GM20431 (cell line): ENCODE data around the gene SLC7A7.

ENCODE experiments used
- in situ Hi-C: fragments of 300-500 bp; cut with MseI, MboI; formaldehyde crosslinking; loops from one replicate; pipeline ENCODE4 v1.15.0; 2020; ENCODE audit warnings: low sequenced_read_pairs; ENCODE audit not compliant: unreplicated experiment

Gene SLC7A7

DNA sequence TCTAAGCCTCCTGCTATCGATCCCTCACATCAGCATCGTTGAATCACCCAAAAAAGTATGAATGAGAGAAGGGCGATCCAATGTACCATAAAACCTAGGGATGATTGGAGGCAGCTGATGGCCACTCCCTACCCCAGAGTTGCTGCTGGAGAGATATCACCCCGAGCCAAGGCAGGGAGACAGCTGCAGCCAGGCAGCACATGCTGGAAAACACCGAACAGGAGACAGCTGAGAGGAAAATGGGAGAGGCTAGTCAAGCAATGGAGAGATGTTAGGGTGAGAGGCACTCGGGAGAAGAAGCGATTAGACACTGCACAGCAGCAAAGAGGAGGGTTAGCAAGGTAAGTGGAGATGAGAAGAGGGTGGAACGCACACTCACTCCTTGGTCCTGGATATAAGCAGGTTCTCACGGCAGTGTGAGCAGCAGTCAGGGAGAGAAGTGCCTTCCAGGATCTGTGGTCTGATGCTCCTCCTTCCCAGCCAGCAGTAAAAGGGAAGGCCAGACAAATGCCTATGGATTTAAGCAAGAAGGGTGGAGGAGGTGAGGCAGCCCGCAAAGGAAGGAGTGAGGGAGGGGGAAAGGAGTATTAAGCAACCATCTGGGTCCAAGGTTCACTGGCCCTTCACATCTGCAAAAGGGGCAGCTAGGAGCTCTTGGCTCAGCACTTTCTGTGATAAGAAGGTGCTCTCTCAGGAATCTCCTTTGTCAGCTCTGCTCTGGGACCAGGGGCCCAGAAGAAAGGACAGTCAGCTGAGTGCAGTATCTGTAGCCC is at the start of gene SLC7A7:
Gene SLC7A7, minus strand, starts transcription at position 495 of the 773 bp plus-strand sequence. CDS start 2,037 bp downstream, outside the sequence.
- in situ Hi-C loops: no loop called here

DNA sequence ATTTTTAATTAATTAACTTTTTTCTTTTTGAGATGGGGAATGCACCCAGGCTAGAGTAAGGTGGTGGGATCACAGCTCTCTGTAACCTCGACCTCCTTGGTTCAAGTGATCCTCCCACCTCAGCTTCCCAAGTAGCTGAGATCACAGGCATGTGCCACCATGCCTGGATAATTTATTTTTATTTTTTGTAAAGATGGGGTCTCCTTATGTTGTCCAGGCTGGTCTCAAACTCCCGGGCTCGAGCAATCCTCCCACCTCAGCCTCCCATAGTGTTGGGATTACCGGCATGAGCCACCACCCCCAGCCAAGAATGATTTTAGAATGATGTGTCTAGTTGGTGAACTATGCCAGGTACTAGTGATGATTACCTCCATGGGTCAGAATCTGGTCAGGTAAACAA is 49.7 kb upstream of the SLC7A7 start:
- in situ Hi-C loops: loop anchor here (25.0 kb wide), 2 partner anchors 203 to 278 kb away; partner anchors contain the start of genes ABHD4 and DAD1

DNA sequence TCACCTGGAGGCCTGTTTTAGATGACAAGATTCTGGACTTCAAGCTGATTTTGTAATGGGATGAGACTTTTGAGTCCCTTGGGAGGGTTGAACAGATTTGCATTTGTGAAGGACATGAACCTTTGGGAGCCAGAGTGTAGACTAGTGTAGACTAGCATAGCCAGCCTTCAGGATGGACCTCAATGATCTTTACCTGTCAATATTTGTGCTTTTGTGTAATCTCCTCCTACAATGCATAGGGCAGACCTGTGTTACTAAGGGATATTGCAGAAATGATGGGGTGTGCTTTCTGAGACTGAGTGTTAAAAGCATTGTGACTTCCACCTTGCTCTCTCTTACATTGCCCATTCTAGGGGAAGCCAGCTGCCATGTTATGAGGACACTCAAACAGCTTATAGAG is 46.4 kb upstream of the SLC7A7 start:
- in situ Hi-C loops: loop anchor here (25.0 kb wide), 2 partner anchors 199 to 274 kb away; partner anchors contain the start of genes ABHD4 and DAD1

DNA sequence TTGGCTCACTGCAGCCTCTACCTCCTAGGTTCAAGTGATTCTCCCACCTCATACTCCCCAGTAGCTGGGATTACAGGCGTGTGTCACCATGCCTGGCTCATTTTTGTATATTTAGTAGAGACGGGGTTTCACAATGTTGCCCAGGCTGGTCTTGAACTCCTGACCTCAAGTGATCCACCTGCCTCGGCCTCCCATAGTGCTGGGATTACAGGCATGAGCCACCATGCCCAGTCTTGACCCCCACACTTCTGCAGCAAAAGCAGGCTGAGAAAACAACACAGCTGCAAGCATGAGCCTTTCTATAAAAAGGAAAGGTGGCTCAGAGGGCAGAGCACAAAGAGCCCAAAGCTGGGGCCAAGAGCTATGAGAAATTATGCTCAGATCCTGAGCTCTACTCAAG is 45.1 kb upstream of the SLC7A7 start:
- in situ Hi-C loops: loop anchor here (25.0 kb wide), 2 partner anchors 198 to 273 kb away; partner anchors contain the start of genes ABHD4 and DAD1

GRCh38 chr14:22856428-22856827 is 41.2 kb upstream of the SLC7A7 start:
- in situ Hi-C loops: loop anchor here (25.0 kb wide), 2 partner anchors 194 to 269 kb away; partner anchors contain the start of genes ABHD4 and DAD1

DNA sequence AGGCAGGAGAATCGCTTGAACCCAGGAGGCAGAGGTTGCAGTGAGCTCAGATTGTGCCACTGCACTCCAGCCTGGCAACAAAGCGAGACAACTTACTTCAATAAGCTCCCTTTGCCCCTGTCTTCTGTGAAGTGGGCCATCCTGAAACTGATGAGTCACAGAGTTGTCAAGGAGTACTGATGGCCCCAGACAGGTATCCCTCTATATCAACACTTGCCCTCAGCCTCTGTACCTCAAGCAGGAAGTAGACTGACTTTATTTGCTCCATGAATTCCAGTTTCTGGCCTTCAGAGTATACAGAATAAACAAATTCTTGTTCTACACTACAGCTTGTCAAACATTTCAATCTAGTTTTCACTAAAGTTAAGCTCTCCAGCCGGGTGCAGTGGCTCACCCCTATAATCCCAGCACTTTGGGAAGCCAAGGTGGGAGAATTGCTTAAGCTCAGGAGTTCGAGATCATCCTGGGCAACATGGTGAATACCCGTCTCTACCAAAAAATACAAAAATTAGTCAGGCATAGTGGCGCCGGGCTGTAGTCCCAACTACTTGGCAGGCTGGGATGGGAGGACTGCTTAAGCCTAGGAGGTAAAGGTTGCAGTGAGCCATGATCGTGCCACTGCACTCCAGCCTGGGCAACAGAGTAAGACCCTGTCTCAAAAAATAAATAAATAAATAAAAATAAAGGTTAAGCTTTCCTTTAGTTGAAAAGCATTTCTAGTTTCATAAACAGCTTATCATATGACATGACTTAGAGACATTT is 39.9 kb upstream of the SLC7A7 start:
- in situ Hi-C loops: loop anchor here (25.0 kb wide), 2 partner anchors 193 to 268 kb away; partner anchors contain the start of genes ABHD4 and DAD1

DNA sequence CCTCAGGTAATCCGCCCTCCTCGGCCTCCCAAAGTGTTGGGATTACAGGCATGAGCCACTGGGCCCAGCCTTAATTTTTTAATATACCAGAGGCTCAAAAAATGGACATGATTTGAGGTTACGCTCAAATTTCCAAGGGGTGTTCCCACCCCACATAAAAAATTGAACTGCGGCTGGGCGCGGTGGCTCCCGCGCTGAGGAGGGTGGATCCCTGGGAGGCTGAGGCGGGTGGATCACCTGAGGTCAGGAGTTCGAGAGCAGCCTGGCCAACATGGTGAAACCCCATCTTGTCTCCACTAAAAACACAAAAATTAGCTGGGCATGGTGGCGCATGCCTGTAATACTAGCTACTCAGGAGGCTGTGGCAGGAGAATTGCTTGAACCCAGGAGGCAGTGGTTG is 39.1 kb upstream of the SLC7A7 start:
- in situ Hi-C loops: loop anchor here (25.0 kb wide), 2 partner anchors 192 to 267 kb away; partner anchors contain the start of genes ABHD4 and DAD1

DNA sequence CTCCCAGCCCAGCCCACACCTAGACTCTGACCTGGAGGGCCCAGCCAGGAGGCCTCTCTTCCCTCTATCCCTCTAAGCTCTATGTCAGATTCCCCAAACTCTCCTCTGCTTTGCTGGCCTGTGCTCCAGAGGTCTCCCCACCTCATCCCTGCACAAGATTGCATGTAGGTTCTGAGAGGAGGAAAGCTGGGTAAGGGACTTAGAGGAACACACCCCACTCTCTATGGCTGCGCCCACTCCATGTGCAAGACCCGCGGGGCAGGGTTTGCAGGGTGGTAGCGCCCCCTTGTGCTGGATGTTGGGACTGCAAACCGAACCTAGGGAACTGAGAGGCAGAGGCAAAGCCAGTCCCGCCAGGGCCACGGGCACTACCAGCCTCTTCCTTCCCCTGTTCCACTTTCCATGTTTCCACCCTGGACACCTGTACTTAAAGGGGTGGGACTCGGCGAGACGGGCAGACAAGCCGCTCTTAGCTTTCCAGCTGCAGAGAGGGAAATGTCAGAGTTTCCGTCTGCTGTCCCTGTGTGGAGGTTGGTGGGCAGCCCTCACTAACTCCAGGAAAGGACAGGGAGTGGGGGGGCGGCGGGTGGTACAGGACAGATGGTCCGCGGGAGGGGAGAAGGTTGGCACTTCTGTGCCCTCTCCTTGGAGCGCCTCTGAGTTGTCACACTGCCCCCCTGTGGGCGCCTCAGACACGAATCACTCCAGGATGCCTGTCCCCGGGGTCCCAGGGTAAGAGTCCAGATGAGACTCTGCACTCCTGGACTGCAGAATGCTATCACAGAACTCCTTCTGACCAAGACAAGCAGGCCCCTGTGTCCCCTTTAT is 37.9 kb upstream of the SLC7A7 start:
- in situ Hi-C loops: loop anchor here (25.0 kb wide), 2 partner anchors 191 to 266 kb away; partner anchors contain the start of genes ABHD4 and DAD1

- in situ Hi-C loops: loop anchor here (25.0 kb wide), 2 partner anchors 190 to 265 kb away; partner anchors contain the start of genes ABHD4 and DAD1
Observed at GRCh38 chr14:22852599-22852939, 37.3 kb upstream of the SLC7A7 start.

GRCh38 chr14:22852178-22852577 is 36.9 kb upstream of the SLC7A7 start:
- in situ Hi-C loops: loop anchor here (25.0 kb wide), 2 partner anchors 190 to 265 kb away; partner anchors contain the start of genes ABHD4 and DAD1

DNA sequence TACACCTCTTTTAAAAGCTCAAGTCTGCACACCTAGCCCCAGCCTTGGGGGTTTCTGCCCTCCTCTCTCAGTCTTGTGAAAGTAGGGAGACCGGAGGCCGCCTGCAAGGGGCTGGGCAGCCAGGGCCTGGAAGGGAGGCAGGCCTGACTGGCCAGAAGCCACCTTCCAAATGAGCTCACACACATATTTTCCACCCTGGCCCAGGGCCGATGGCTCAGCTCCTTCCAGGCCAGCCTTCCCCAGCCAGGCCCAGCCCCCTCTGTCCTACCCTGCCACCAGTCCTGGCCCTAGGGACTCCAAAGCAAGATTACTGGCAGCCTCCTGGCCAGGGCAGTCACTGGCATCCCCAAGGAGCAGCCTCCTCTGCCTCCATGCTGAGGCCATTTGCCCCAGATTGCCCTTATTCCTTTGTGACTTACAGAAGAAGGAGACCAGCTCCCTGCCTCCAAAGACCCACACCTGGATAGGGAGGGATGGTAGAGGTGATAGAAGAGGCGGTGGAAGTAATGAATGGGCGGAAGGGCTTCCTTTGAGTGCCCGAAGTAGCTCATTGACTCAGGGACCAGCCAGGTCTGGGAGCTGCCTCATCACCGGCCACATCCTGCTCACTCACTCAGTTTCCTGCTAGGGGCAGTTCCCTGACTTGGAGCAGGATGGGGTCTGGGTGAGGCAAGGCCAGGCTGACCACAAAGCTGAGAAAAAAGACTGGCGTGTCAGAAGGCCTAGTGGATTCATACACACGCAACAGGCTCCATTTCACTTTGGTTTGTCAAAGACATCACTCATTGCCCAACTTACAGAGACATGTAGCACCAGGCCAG is 35.9 kb upstream of the SLC7A7 start:
- in situ Hi-C loops: loop anchor here (25.0 kb wide), 2 partner anchors 189 to 264 kb away; partner anchors contain the start of genes ABHD4 and DAD1

DNA sequence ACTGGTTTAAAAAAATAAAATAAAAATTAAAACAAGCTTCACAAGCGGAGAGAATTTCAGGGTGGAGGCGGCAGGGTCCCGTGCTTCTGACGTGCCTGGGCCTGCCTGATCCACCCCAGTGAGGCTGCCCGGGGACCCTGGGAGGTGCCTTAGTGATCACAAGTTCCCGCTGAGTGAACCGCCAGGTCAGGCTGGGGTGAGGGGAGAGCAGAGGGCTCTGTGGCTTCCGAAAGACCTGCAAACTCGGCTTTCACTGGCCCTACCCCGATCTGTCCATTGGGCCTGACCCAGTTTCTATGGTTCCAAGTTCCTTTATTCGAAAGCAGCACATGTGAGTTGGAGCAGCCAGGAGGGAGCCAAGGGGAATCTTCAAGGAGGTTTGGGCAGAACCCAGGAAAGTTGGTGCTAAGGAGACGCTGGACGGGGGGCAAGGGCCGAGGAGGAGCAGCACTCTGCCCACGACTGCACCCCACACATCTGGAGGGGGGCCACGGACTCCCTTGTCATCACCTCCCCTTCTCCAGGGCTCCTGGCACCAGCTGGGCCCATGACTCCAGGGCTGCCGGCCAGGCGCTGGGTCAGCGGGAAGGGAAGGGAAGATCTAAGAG is 34.1 kb upstream of the SLC7A7 start:
- in situ Hi-C loops: loop anchor here (25.0 kb wide), 1 partner anchor 462 kb away; no protein-coding TSS in a partner anchor

DNA sequence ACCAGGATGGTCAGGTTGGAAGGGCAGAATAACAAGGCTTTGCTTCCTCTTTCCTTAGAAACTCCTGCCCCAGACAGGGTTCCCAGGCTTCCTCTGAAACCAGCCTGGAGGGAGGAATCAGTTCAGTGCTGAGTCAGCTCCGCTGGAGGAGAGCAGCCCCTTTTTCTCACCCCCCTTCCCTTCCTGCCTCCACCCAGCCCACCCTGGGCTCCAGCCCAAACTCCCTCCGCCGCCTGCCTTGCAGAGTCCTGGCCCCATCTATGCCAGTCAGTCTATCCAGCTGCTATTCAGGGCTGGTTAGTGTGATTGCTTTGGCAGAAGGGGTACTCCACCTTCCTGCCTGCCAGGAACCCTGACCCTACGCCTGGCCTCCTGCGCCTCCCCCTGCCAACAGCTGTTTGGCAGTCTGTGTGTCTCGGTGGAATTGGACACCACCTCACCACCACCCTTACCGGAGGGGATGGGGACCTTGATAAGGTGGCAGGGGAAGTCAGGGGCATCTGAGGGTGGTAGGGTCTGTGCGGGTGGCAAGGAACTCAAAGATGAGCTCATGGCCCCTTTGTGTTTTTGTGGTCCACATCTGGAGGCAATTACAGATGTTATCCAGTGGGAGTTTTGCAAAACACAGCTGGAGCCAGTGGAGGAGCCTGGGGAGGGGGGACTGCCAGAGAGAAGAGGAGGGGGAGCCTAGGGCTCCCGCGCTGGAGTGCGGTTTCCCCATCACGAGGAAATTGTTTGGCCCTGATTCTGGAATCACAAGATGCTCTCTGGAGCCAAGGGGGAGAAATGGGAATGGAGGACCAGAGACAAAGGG is 33.3 kb upstream of the SLC7A7 start:
- in situ Hi-C loops: loop anchor here (25.0 kb wide), 1 partner anchor 461 kb away; no protein-coding TSS in a partner anchor

GRCh38 chr14:22847661-22848341 is 32.6 kb upstream of the SLC7A7 start:
- in situ Hi-C loops: loop anchor here (25.0 kb wide), 1 partner anchor 460 kb away; no protein-coding TSS in a partner anchor

- in situ Hi-C loops: loop anchor here (25.0 kb wide), 1 partner anchor 460 kb away; no protein-coding TSS in a partner anchor
Observed at GRCh38 chr14:22846811-22847307, 31.6 kb upstream of the SLC7A7 start.

DNA sequence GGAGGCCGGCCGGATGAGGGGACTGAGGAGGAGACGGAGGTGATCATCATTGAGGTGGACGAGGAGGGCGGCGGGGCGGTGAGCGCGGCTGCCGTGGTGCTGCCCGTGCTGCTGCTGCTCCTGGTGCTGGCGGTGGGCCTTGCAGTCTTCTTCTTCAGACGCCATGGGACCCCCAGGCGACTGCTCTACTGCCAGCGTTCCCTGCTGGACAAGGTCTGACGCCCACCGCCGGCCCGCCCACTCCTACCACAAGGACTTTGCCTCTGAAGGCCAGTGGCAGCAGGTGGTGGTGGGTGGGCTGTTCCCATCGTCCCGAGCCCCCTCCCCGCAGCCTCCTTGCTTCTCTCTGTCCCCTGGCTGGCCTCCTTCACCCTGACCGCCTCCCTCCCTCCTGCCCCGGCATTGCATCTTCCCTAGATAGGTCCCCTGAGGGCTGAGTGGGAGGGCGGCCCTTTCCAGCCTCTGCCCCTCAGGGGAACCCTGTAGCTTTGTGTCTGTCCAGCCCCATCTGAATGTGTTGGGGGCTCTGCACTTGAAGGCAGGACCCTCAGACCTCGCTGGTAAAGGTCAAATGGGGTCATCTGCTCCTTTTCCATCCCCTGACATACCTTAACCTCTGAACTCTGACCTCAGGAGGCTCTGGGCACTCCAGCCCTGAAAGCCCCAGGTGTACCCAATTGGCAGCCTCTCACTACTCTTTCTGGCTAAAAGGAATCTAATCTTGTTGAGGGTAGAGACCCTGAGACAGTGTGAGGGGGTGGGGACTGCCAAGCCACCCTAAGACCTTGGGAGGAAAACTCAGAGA is 30.8 kb upstream of the SLC7A7 start:
- in situ Hi-C loops: loop anchor here (25.0 kb wide), 1 partner anchor 459 kb away; no protein-coding TSS in a partner anchor
